Activated T-helper 1 cell treated with anti-CD3 and anti-CD28 coated beads, Interleukin-12 subunit alpha, Interleukin-12 subunit beta, Interleukin-2, Interleukin-4 antibody, amounts not matched to agents 30 ng/mL and 10 ng/mL and 1 ng/mL, durations not matched to agents 14 hours and 24 hours and 36 hours (primary cell): ENCODE data around the gene NABP2. TPM values are rescaled to one million over a fixed set of nuclear protein-coding genes. Genes with fewer than 3 reads are reported as not detected.

Experiments used
- DNase-seq: peaks from one replicate; pipeline ENCODE4 v3.0.0; 2021; ENCODE audit warnings: low spot score
- H3K27ac Mint-ChIP-seq: one replicate; pipeline ENCODE4 v1.8.0; 2021; ENCODE audit warnings: mild to moderate bottlenecking, mixed read lengths
- H3K27me3 Mint-ChIP-seq: one replicate; pipeline ENCODE4 v1.8.0; 2022; ENCODE audit warnings: mild to moderate bottlenecking, moderate library complexity, mixed read lengths; ENCODE audit not compliant: insufficient read depth
- H3K36me3 Mint-ChIP-seq: one replicate; pipeline ENCODE4 v1.8.0; 2021; ENCODE audit warnings: low read depth, mixed read lengths
- H3K4me1 Mint-ChIP-seq: one replicate; pipeline ENCODE4 v1.8.0; 2021; ENCODE audit warnings: low read depth, mixed read lengths
- H3K4me3 Mint-ChIP-seq: one replicate; pipeline ENCODE4 v1.8.0; 2021; ENCODE audit warnings: mild to moderate bottlenecking, moderate library complexity, mixed read lengths
- H3K9me3 Mint-ChIP-seq: one replicate; pipeline ENCODE4 v1.8.0; 2021; ENCODE audit warnings: mixed read lengths
- intact Hi-C: fragments of 100-400 bp; cut with micrococcal nuclease; formaldehyde crosslinking; loops from one replicate; pipeline ENCODE4 v1.15.1; 2024
- total RNA-seq: library from RNA; stranded (reverse); gene quantifications from 2 replicates; pipeline ENCODE4 v1.2.3, GENCODE V29; 2022

Gene NABP2
- total RNA-seq, 1 donor from 2014 or later, result 102 TPM

GRCh38 chr12:56237552-56237951 is 13.4 kb downstream of the NABP2 start:
- no peak for DNase-seq
- Mint-ChIP-seq H3K4me3 (no peak overlapping the region), H3K27ac (no peak overlapping the region), H3K27me3 (no peaks in the 10 kb centered on the region), H3K9me3 (no peaks in the 10 kb centered on the region), H3K4me1 (no peaks in the 10 kb centered on the region), H3K36me3 (peaks cover 10% of the 10 kb centered on the region)
- intact Hi-C loops, result no loop called here

- DNase-seq, result no peak
- Mint-ChIP-seq H3K27ac (peak overlapping the region; percentile 29), H3K36me3 (peaks cover 29% of the 10 kb centered on the region), H3K9me3 (no peaks in the 10 kb centered on the region), H3K27me3 (no peaks in the 10 kb centered on the region), H3K4me3 (no peak overlapping the region), H3K4me1 (no peaks in the 10 kb centered on the region)
- intact Hi-C loops, result no loop called here
Observed at GRCh38 chr12:56241424-56242303, 17.5 kb downstream of the NABP2 start.

GRCh38 chr12:56242986-56243385 is 18.8 kb downstream of the NABP2 start:
- Mint-ChIP-seq H3K4me1 (no peaks in the 10 kb centered on the region), H3K9me3 (no peaks in the 10 kb centered on the region), H3K27me3 (no peaks in the 10 kb centered on the region), H3K36me3 (peaks cover 36% of the 10 kb centered on the region), H3K4me3 (no peak overlapping the region), H3K27ac (no peak overlapping the region)
- intact Hi-C loops, result no loop called here
- no peak for DNase-seq

GRCh38 chr12:56243731-56244181 is 19.6 kb downstream of the NABP2 start:
- Mint-ChIP-seq H3K4me3 (no peak overlapping the region), H3K4me1 (no peaks in the 10 kb centered on the region), H3K27me3 (no peaks in the 10 kb centered on the region), H3K9me3 (no peaks in the 10 kb centered on the region), H3K36me3 (peaks cover 36% of the 10 kb centered on the region), H3K27ac (no peak overlapping the region)
- intact Hi-C loops, result no loop called here
- no peak for DNase-seq

GRCh38 chr12:56244494-56244893 is 20.4 kb downstream of the NABP2 start:
- Mint-ChIP-seq H3K36me3 (peaks cover 41% of the 10 kb centered on the region), H3K27me3 (no peaks in the 10 kb centered on the region), H3K4me3 (no peak overlapping the region), H3K9me3 (no peaks in the 10 kb centered on the region), H3K27ac (no peak overlapping the region), H3K4me1 (no peaks in the 10 kb centered on the region)
- no peak for DNase-seq
- intact Hi-C loops, result no loop called here

GRCh38 chr12:56247923-56248322 is 23.8 kb downstream of the NABP2 start:
- DNase-seq, result no peak
- intact Hi-C loops, result no loop called here
- Mint-ChIP-seq H3K4me1 (no peaks in the 10 kb centered on the region), H3K36me3 (peaks cover 48% of the 10 kb centered on the region), H3K4me3 (no peak overlapping the region), H3K27me3 (no peaks in the 10 kb centered on the region), H3K27ac (no peak overlapping the region), H3K9me3 (no peaks in the 10 kb centered on the region)

GRCh38 chr12:56248711-56249110 is 24.6 kb downstream of the NABP2 start:
- H3K9me3 Mint-ChIP-seq, result no peaks in the 10 kb centered on the region
- DNase-seq, result no peak
- no peak overlapping the region for H3K27ac Mint-ChIP-seq
- no peaks in the 10 kb centered on the region for H3K4me1 Mint-ChIP-seq
- intact Hi-C loops, result no loop called here
- H3K36me3 Mint-ChIP-seq, result peaks cover 43% of the 10 kb centered on the region
- no peaks in the 10 kb centered on the region for H3K27me3 Mint-ChIP-seq
- no peak overlapping the region for H3K4me3 Mint-ChIP-seq

DNA sequence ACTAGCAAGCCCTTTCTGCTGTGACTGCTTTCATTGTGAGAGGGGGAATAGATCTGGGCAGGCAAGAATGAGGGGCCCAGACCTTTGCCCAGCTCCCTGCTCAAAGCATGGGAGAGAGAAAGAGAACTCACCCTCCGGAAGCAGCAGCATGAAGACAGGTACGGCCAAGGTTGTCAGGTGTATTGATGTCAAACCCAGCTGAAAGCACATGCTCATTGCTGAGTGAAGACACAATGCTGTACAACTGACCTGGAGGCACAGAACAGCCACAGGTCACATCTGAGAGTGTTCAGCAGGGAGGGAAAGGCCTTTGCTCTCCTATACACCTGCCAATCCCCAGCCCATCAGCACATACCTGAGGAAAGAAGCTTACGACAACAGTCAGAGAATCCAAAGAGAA is 28.5 kb downstream of the NABP2 start:
- Mint-ChIP-seq H3K9me3 (no peaks in the 10 kb centered on the region), H3K36me3 (peaks cover 33% of the 10 kb centered on the region)

GRCh38 chr12:56253091-56253490 is 28.9 kb downstream of the NABP2 start:
- Mint-ChIP-seq H3K27me3 (no peaks in the 10 kb centered on the region), H3K4me1 (peaks cover 15% of the 10 kb centered on the region), H3K9me3 (no peaks in the 10 kb centered on the region), H3K4me3 (no peak overlapping the region), H3K36me3 (peaks cover 31% of the 10 kb centered on the region), H3K27ac (no peak overlapping the region)
- DNase-seq, result no peak
- intact Hi-C loops, result no loop called here

More for the DNA sequence above, 28.5 kb downstream of the NABP2 start:
- Mint-ChIP-seq H3K27ac (no peak overlapping the region), H3K27me3 (no peaks in the 10 kb centered on the region), H3K4me3 (no peak overlapping the region), H3K4me1 (peaks cover 15% of the 10 kb centered on the region)
- intact Hi-C loops, result no loop called here
- no peak for DNase-seq

DNA sequence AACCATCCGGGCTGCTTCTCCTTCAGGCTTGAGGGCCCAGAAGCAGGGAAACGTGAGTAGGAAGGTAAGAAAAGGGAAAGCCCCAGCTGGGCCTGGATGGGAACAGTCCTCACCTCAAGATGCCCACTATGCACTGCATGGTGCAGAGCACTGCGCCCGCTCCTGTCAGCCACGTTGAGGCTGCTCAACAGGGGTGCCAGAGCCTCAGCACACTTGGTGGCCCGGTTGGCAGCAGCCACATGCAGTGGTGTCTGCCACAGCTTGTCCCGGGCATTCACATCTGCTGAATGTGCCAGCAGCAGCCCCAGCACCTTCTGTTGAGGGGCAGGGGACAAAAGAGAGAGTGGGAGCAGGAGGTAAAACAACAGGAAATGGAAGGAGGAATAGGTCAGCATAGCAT is 31.5 kb downstream of the NABP2 start:
- no peak overlapping the region for H3K27ac Mint-ChIP-seq
- no peaks in the 10 kb centered on the region for H3K27me3 Mint-ChIP-seq
- peak overlapping the region; percentile 90 for H3K4me3 Mint-ChIP-seq
- no peak for DNase-seq
- peaks cover 22% of the 10 kb centered on the region for H3K4me1 Mint-ChIP-seq
- peaks cover 24% of the 10 kb centered on the region for H3K36me3 Mint-ChIP-seq
- intact Hi-C loops, result loop anchor here (2.0 to 5.0 kb wide), 3 partner anchors 13 to 105 kb away; partner anchors contain the start of gene STAT2
- no peaks in the 10 kb centered on the region for H3K9me3 Mint-ChIP-seq

GRCh38 chr12:56256326-56256960 is 32.3 kb downstream of the NABP2 start:
- peaks cover 24% of the 10 kb centered on the region for H3K36me3 Mint-ChIP-seq
- H3K9me3 Mint-ChIP-seq, result no peaks in the 10 kb centered on the region
- no peaks in the 10 kb centered on the region for H3K27me3 Mint-ChIP-seq
- intact Hi-C loops, result loop anchor here (2.0 to 5.0 kb wide), 2 partner anchors 49 to 104 kb away; partner anchors contain the start of gene STAT2
- DNase-seq, result no peak
- H3K4me3 Mint-ChIP-seq, result peak overlapping the region; percentile 90
- no peak overlapping the region for H3K27ac Mint-ChIP-seq
- peaks cover 22% of the 10 kb centered on the region for H3K4me1 Mint-ChIP-seq

DNA sequence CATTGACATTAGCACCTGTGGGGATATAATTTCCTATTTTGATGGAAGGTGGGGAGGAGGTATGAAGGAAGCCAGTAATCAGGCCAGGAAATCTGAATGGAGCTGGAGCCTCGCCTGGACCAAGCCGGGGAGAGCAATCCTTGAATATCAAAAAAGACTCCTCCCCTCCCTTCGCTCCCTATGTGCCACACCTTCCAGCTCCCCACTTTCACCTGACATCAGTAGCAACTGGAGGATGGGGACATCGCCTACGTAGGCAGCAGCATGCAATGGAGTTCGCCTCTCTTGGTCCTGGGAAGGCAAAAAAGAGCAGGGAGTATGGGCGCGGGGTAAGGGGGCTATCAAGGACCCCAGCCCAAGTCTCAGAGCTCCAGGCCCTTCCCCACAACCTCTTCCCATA is 32.9 kb downstream of the NABP2 start:
- Mint-ChIP-seq H3K27me3 (no peaks in the 10 kb centered on the region), H3K27ac (peak overlapping the region; percentile 83)
- intact Hi-C loops, result loop anchor here (2.0 to 5.0 kb wide), 2 partner anchors 50 to 104 kb away; partner anchors contain the start of gene STAT2

GRCh38 chr12:56257491-56258067 is 33.4 kb downstream of the NABP2 start:
- intact Hi-C loops, result loop anchor here (1.0 to 5.0 kb wide), 9 partner anchors 9 to 211 kb away; partner anchors contain the start of genes COQ10A, CS, NABP2 and SPRYD4
- Mint-ChIP-seq H3K9me3 (no peaks in the 10 kb centered on the region), H3K27me3 (no peaks in the 10 kb centered on the region), H3K27ac (peak overlapping the region; percentile 83), H3K4me1 (peaks cover 22% of the 10 kb centered on the region), H3K36me3 (peaks cover 15% of the 10 kb centered on the region), H3K4me3 (peak overlapping the region; percentile 90)
- DNase-seq, result no peak

More for the DNA sequence above, 32.9 kb downstream of the NABP2 start:
- no peak for DNase-seq
- Mint-ChIP-seq H3K4me1 (peaks cover 22% of the 10 kb centered on the region), H3K4me3 (peak overlapping the region; percentile 90), H3K36me3 (peaks cover 20% of the 10 kb centered on the region), H3K9me3 (no peaks in the 10 kb centered on the region)
